ENCODE data around the gene ANO1.

The ANO1 gene

DNA sequence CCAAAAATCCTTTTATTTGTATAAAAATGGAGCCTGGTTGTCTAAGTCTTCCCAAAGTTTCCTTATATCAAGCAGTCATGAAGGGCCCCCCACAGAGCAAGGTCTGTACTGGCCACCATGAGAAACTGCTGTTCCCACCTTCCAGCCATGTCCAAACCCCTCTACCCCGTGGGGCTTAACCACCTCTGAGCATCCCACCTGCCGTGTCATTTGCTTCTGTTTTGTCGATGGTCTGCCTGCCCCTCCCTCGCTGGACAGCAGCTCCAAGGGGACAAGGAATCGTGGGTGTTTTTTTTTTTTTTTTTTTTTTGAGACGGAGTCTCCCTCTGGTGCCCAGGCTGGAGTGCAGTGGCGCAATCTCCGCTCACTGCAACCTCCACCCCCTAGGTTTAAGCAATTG, 11.1 kb upstream of the ANO1 start:
- no peak overlapping the region for H2AFZ ChIP-seq (ENCODE audit: low read depth)
- TF ChIP-seq, protein P1, sequence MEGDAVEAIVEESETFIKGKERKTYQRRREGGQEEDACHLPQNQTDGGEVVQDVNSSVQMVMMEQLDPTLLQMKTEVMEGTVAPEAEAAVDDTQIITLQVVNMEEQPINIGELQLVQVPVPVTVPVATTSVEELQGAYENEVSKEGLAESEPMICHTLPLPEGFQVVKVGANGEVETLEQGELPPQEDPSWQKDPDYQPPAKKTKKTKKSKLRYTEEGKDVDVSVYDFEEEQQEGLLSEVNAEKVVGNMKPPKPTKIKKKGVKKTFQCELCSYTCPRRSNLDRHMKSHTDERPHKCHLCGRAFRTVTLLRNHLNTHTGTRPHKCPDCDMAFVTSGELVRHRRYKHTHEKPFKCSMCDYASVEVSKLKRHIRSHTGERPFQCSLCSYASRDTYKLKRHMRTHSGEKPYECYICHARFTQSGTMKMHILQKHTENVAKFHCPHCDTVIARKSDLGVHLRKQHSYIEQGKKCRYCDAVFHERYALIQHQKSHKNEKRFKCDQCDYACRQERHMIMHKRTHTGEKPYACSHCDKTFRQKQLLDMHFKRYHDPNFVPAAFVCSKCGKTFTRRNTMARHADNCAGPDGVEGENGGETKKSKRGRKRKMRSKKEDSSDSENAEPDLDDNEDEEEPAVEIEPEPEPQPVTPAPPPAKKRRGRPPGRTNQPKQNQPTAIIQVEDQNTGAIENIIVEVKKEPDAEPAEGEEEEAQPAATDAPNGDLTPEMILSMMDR (conservative IDR thresholded peaks at IDR 0.05; ENCODE audit: low read depth, low read length), result no peak
- no peak overlapping the region for H3K9ac ChIP-seq

DNA sequence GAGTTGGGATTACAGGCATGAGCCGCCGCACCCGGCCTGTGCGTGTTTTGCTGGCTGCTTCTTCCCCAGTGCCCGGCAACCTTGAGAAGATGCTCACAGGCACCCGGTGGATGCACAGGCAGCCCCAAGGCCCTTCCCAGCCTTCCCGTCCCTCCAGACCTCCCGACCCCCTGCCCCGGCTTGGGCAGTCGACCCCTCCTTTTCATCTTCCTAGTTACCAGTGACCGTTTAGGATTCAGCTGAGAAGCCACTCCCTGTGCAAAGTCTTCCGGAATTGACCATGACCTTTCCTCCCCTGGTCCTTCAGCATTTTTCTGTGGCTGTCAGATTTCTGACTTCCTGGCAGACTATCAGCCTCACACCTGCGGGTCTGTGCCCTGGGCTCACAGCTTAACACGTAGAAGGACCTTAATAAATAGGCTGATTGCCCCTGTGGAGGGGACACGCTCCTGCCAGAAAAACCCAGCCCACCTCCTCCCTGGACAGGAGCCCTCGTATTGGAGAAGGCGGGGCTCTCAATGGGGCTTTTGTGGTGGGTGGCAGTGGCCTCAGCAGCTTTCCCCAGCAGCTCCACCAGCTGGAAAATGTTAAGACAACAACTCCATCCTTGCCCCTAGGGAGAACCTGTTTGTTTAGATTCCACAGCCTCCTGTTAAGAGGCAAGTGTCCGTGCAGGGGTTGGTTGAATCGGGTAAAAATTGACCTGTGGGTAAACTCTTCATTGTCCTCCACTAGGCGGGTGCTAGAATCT, 10.4 kb upstream of the ANO1 start:
- H2AFZ ChIP-seq (ENCODE audit: low read depth), result no peak overlapping the region
- TF ChIP-seq, protein P1 (conservative IDR thresholded peaks at IDR 0.05; ENCODE audit: low read depth, low read length), result no peak
- no peak overlapping the region for H3K4me3 ChIP-seq (IDR thresholded peaks at IDR 0.05; ENCODE audit: insufficient read depth, low read depth, low read length)
- H4K20me1 ChIP-seq (ENCODE audit: insufficient read depth), result no peaks in the 10 kb centered on the region
- H3K79me2 ChIP-seq (ENCODE audit: insufficient read depth, low read depth), result no peaks in the 10 kb centered on the region
- no peak overlapping the region for H3K27ac ChIP-seq
- peaks cover 13% of the 10 kb centered on the region for H3K27me3 ChIP-seq (ENCODE audit: insufficient read depth, low read depth)
- H3K36me3 ChIP-seq (ENCODE audit: insufficient read depth), result no peaks in the 10 kb centered on the region
- H3K4me2 ChIP-seq, result no peak overlapping the region
- no peaks in the 10 kb centered on the region for H3K4me1 ChIP-seq (ENCODE audit: low read depth, poor library complexity, severe bottlenecking)
- no peak overlapping the region for H3K9ac ChIP-seq

More for the DNA sequence above, 11.1 kb upstream of the ANO1 start:
- H3K4me1 ChIP-seq (ENCODE audit: low read depth, poor library complexity, severe bottlenecking), result no peaks in the 10 kb centered on the region
- no peaks in the 10 kb centered on the region for H4K20me1 ChIP-seq (ENCODE audit: insufficient read depth)
- H3K27me3 ChIP-seq (ENCODE audit: insufficient read depth, low read depth), result peaks cover 10% of the 10 kb centered on the region
- no peaks in the 10 kb centered on the region for H3K36me3 ChIP-seq (ENCODE audit: insufficient read depth)
- no peaks in the 10 kb centered on the region for H3K79me2 ChIP-seq (ENCODE audit: insufficient read depth, low read depth)
- H3K4me2 ChIP-seq, result no peak overlapping the region
- no peak overlapping the region for H3K4me3 ChIP-seq (IDR thresholded peaks at IDR 0.05; ENCODE audit: insufficient read depth, low read depth, low read length)
- H3K27ac ChIP-seq, result no peak overlapping the region

- Histone ChIP-seq H3K79me2 (ENCODE audit: insufficient read depth, low read depth) (no peaks in the 10 kb centered on the region), H3K9ac (no peak overlapping the region), H3K27ac (no peak overlapping the region), H3K4me3 (IDR thresholded peaks at IDR 0.05; ENCODE audit: insufficient read depth, low read depth, low read length) (no peak overlapping the region), H3K4me1 (ENCODE audit: low read depth, poor library complexity, severe bottlenecking) (no peaks in the 10 kb centered on the region), H3K4me2 (no peak overlapping the region), H3K27me3 (ENCODE audit: insufficient read depth, low read depth) (peaks cover 13% of the 10 kb centered on the region), H4K20me1 (ENCODE audit: insufficient read depth) (no peaks in the 10 kb centered on the region), H2AFZ (ENCODE audit: low read depth) (no peak overlapping the region), H3K36me3 (ENCODE audit: insufficient read depth) (no peaks in the 10 kb centered on the region)
- TF ChIP-seq, protein P1 (conservative IDR thresholded peaks at IDR 0.05; ENCODE audit: low read depth, low read length), result no peak
Observed at GRCh38 chr11:70068345-70068744, 9.8 kb upstream of the ANO1 start.

DNA sequence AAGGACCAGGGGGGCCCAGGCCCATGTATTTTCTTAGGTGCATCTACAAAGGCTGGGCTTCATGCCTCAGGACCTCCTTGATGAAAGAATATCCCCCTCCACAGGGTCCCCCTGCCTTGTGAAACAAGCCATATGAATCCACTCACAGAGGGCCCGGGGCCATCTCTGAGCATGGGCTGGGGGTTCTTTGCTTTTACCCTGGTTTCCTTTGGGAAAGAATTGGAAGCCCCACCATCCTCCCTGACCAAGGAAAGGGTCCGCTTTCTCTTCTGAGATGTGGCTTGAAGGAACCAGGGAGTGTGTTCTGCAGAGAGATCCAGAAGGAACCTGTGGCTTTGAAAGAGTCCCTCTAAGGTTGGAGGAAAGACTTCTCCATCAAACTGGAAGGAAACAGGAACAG, 9.2 kb upstream of the ANO1 start:
- Histone ChIP-seq H3K79me2 (ENCODE audit: insufficient read depth, low read depth) (no peaks in the 10 kb centered on the region), H2AFZ (ENCODE audit: low read depth) (no peak overlapping the region), H3K4me2 (no peak overlapping the region), H3K9ac (no peak overlapping the region), H3K4me3 (IDR thresholded peaks at IDR 0.05; ENCODE audit: insufficient read depth, low read depth, low read length) (no peak overlapping the region), H3K4me1 (ENCODE audit: low read depth, poor library complexity, severe bottlenecking) (no peaks in the 10 kb centered on the region), H4K20me1 (ENCODE audit: insufficient read depth) (no peaks in the 10 kb centered on the region), H3K27me3 (ENCODE audit: insufficient read depth, low read depth) (peaks cover 10% of the 10 kb centered on the region), H3K27ac (no peak overlapping the region), H3K36me3 (ENCODE audit: insufficient read depth) (no peaks in the 10 kb centered on the region)
- TF ChIP-seq, protein P1 (conservative IDR thresholded peaks at IDR 0.05; ENCODE audit: low read depth, low read length), result no peak

Data from KMS-11 (cell line).